ENCODE data around the gene OTOP1.
"Not testable (repeated sequence)": the region's sequence is repeated elsewhere in the genome, so short reads cannot be mapped to it uniquely, and the experiment has no call there.

DNA sequence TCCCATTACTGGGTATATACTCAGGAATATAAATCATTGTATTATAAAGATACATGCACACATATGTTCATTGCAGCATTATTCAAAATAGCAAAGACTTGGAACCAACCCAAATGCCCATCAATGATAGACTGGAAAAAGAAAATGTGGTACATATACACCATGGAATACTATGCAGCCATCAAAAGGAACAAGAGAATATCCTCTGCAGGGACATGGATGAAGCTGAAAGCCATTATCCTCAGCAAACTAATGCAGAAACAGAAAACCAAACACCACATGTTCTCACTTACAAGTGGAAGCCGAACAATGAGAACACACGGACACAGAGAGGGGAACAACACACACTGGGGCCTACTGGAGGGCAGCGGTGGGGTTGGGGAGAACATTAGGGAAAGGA is 31.0 kb upstream of the OTOP1 start:
- not testable (repeated sequence) for TF ChIP-seq CTCF, EP300, POLR2AphosphoS5 (IDR thresholded peaks at IDR 0.05)
